WERI-Rb-1 (cell line): ENCODE data around the gene CBR4.

ENCODE experiments used
- DNase-seq: peaks from one replicate; pipeline ENCODE4 v3.0.0-alpha.2; 2020
- H3K27ac ChIP-seq: fragments of 250-450 bp; sonication (Bioruptor Pico); 2 replicates; pipeline ENCODE4 v1.5.1; 2020; ENCODE audit warnings: mild to moderate bottlenecking, moderate library complexity
- H3K27me3 ChIP-seq: fragments of 250-450 bp; sonication (Bioruptor Pico); 2 replicates; pipeline ENCODE4 v1.5.1; 2021; ENCODE audit warnings: mild to moderate bottlenecking, low read depth, moderate library complexity; ENCODE audit not compliant: insufficient read depth, severe bottlenecking
- H3K36me3 ChIP-seq: fragments of 250-450 bp; sonication (Bioruptor Pico); 2 replicates; pipeline ENCODE4 v1.5.1; 2020; ENCODE audit warnings: mild to moderate bottlenecking, moderate library complexity
- H3K4me3 ChIP-seq: 2 replicates; pipeline ENCODE4 v1.5.1; 2011; ENCODE audit warnings: low read depth, mild to moderate bottlenecking, control low read depth, low read length
- H3K9me3 ChIP-seq: fragments of 250-450 bp; sonication (Bioruptor Pico); 2 replicates; pipeline ENCODE4 v1.5.1; 2021; ENCODE audit warnings: mild to moderate bottlenecking, moderate library complexity; ENCODE audit not compliant: severe bottlenecking
- CTCF ChIP-seq: IDR thresholded peaks from 2 replicates; pipeline ENCODE4 v1.5.1; 2011; ENCODE audit warnings: low read depth, mild to moderate bottlenecking, control low read depth, inconsistent platforms, low read length

CBR4 gene

GRCh38 chr4:169045862-169046584 lies 36.0 kb upstream of the CBR4 start:
- no peak overlapping the region for H3K27ac ChIP-seq
- peak; percentile 73 for TF ChIP-seq CTCF
- H3K4me3 ChIP-seq, result no peak overlapping the region
- no peaks in the 10 kb centered on the region for H3K36me3 ChIP-seq
- DNase-seq, result peak; percentile 43
- H3K9me3 ChIP-seq, result no peaks in the 10 kb centered on the region
- H3K27me3 ChIP-seq, result no peaks in the 10 kb centered on the region

GRCh38 chr4:169044714-169045447 lies 34.8 kb upstream of the CBR4 start:
- no peaks in the 10 kb centered on the region for H3K9me3 ChIP-seq
- no peak overlapping the region for H3K27ac ChIP-seq
- TF ChIP-seq CTCF, result no peak
- DNase-seq, result no peak
- no peaks in the 10 kb centered on the region for H3K36me3 ChIP-seq
- no peaks in the 10 kb centered on the region for H3K27me3 ChIP-seq
- no peak overlapping the region for H3K4me3 ChIP-seq

- no peaks in the 10 kb centered on the region for H3K9me3 ChIP-seq
- no peak overlapping the region for H3K4me3 ChIP-seq
- no peak for DNase-seq
- no peak overlapping the region for H3K27ac ChIP-seq
- no peak for TF ChIP-seq CTCF
- H3K36me3 ChIP-seq, result no peaks in the 10 kb centered on the region
- H3K27me3 ChIP-seq, result no peaks in the 10 kb centered on the region
These were observed 32.6 kb upstream of the CBR4 start for GRCh38 chr4:169042608-169043007.

GRCh38 chr4:169040559-169041261 lies 30.7 kb upstream of the CBR4 start:
- Histone ChIP-seq H3K27me3 (no peaks in the 10 kb centered on the region), H3K36me3 (no peaks in the 10 kb centered on the region), H3K4me3 (no peak overlapping the region), H3K9me3 (no peaks in the 10 kb centered on the region), H3K27ac (no peak overlapping the region)
- no peak for TF ChIP-seq CTCF
- no peak for DNase-seq

- no peak for TF ChIP-seq CTCF
- Histone ChIP-seq H3K27ac (no peak overlapping the region), H3K4me3 (no peak overlapping the region), H3K9me3 (peaks cover 2% of the 10 kb centered on the region), H3K36me3 (no peaks in the 10 kb centered on the region), H3K27me3 (no peaks in the 10 kb centered on the region)
- DNase-seq, result no peak
These were observed 29.3 kb upstream of the CBR4 start for GRCh38 chr4:169039251-169039954.
